Measurements from ENCODE around the gene TBL1X.
"Not testable (repeated sequence)": the region's sequence is repeated elsewhere in the genome, so short reads cannot be mapped to it uniquely, and the experiment has no call there.

TBL1X gene

DNA sequence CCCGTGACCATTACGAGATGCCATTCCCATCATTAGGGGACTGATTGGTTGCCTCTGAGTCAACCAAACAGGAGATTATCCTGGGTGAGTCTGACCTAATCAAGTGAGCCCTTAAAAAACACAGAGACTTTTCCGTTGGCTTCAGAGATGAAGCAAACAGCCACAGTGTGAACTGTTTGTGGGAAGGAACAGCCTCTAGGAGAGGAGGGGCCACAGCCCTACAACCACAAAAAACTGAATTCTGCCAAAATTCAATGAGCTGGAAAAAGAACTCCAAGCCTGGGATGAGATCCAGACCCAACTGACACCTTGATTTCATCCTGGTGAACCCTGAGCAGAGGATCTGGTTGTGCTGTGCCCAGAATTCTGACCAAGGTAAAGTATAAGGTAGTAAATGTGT lies 31.3 kb upstream of the TBL1X start:
- no peak overlapping the region for H3K9ac ChIP-seq (ENCODE audit: low read length)
- H3K4me2 ChIP-seq (ENCODE audit: low read length), result no peak overlapping the region
- no peaks in the 10 kb centered on the region for H3K4me1 ChIP-seq (ENCODE audit: low read length)
- no peaks in the 10 kb centered on the region for H3K9me3 ChIP-seq (ENCODE audit: insufficient read depth, low read length)
- H3K79me2 ChIP-seq (ENCODE audit: low read length), result no peaks in the 10 kb centered on the region
- no peaks in the 10 kb centered on the region for H3K27me3 ChIP-seq (ENCODE audit: low read depth, low read length)
- H4K20me1 ChIP-seq (ENCODE audit: insufficient read depth, low read length), result no peaks in the 10 kb centered on the region
- no peak overlapping the region for H3K4me3 ChIP-seq (ENCODE audit: low read length)
- TF ChIP-seq EZH2phosphoT487 (IDR thresholded peaks at IDR 0.05; ENCODE audit: low read depth), result no peak
- TF ChIP-seq, protein P1, sequence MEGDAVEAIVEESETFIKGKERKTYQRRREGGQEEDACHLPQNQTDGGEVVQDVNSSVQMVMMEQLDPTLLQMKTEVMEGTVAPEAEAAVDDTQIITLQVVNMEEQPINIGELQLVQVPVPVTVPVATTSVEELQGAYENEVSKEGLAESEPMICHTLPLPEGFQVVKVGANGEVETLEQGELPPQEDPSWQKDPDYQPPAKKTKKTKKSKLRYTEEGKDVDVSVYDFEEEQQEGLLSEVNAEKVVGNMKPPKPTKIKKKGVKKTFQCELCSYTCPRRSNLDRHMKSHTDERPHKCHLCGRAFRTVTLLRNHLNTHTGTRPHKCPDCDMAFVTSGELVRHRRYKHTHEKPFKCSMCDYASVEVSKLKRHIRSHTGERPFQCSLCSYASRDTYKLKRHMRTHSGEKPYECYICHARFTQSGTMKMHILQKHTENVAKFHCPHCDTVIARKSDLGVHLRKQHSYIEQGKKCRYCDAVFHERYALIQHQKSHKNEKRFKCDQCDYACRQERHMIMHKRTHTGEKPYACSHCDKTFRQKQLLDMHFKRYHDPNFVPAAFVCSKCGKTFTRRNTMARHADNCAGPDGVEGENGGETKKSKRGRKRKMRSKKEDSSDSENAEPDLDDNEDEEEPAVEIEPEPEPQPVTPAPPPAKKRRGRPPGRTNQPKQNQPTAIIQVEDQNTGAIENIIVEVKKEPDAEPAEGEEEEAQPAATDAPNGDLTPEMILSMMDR (IDR thresholded peaks at IDR 0.05; ENCODE audit: low read depth, low read length), result no peak
- no peaks in the 10 kb centered on the region for H3K36me3 ChIP-seq (replicated peaks; ENCODE audit: low read depth, low read length)
- H2AFZ ChIP-seq (ENCODE audit: low read depth, low read length), result no peak overlapping the region
- no peak overlapping the region for H3K27ac ChIP-seq (ENCODE audit: low read length)

DNA sequence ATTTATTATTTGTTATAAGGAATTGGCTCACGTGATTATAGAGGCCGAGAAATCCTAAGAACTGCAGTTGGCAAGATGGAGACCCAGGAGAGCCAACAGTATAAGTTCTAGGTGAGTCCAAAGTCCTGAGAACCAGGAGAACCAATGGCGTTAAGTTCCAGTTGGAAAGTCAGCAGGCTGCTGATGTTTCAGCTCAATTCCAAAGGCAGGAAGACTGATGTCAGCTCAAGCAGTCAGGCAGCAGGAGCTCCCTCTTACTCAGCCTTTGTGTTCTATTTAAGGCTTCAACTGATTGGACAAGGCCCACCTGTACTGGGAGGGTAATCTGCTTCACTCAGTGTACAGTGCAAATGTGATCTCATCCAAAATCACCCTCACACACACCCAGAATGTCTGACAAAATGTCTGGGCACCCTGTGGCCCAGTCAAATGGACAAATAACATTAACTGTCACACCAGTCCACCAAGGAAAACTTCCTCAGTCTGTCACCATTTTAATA lies 30.8 kb upstream of the TBL1X start:
- H3K79me2 ChIP-seq (ENCODE audit: low read length), result no peaks in the 10 kb centered on the region
- H2AFZ ChIP-seq (ENCODE audit: low read depth, low read length), result no peak overlapping the region
- no peak overlapping the region for H3K4me3 ChIP-seq (ENCODE audit: low read length)
- no peaks in the 10 kb centered on the region for H4K20me1 ChIP-seq (ENCODE audit: insufficient read depth, low read length)
- no peak overlapping the region for H3K4me2 ChIP-seq (ENCODE audit: low read length)
- no peak overlapping the region for H3K27ac ChIP-seq (ENCODE audit: low read length)
- no peaks in the 10 kb centered on the region for H3K36me3 ChIP-seq (replicated peaks; ENCODE audit: low read depth, low read length)
- no peaks in the 10 kb centered on the region for H3K4me1 ChIP-seq (ENCODE audit: low read length)
- TF ChIP-seq, protein P1 (IDR thresholded peaks at IDR 0.05; ENCODE audit: low read depth, low read length), result no peak
- TF ChIP-seq EZH2phosphoT487 (IDR thresholded peaks at IDR 0.05; ENCODE audit: low read depth), result no peak
- no peak overlapping the region for H3K9ac ChIP-seq (ENCODE audit: low read length)
- H3K27me3 ChIP-seq (ENCODE audit: low read depth, low read length), result no peaks in the 10 kb centered on the region
- no peaks in the 10 kb centered on the region for H3K9me3 ChIP-seq (ENCODE audit: insufficient read depth, low read length)

DNA sequence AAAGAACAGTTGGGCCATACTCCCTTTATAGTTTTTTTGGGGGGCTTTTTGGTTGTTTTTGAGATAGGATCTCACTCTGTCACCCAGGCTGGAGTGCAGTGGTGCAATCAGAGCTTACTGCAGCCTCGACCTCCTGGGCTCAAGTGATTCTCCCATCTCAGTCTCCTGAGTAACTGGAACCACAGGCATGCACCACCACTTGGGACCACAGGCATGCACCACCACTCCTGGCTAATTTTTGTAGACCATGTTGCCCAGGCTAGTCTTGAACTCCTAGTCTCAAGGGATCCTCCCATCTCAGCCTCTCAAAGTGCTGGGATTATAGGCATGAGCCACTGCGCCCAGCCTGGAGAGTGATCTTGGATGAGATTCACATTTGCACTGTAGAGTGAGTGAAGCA lies 29.8 kb upstream of the TBL1X start:
- H3K4me3 ChIP-seq (ENCODE audit: low read length); H2AFZ ChIP-seq (ENCODE audit: low read depth, low read length); H3K4me2 ChIP-seq (ENCODE audit: low read length); H3K36me3 ChIP-seq (replicated peaks; ENCODE audit: low read depth, low read length); H3K79me2 ChIP-seq (ENCODE audit: low read length); H4K20me1 ChIP-seq (ENCODE audit: insufficient read depth, low read length); H3K27me3 ChIP-seq (ENCODE audit: low read depth, low read length); H3K9ac ChIP-seq (ENCODE audit: low read length); H3K27ac ChIP-seq (ENCODE audit: low read length); H3K9me3 ChIP-seq (ENCODE audit: insufficient read depth, low read length); H3K4me1 ChIP-seq (ENCODE audit: low read length): not testable (repeated sequence)

DNA sequence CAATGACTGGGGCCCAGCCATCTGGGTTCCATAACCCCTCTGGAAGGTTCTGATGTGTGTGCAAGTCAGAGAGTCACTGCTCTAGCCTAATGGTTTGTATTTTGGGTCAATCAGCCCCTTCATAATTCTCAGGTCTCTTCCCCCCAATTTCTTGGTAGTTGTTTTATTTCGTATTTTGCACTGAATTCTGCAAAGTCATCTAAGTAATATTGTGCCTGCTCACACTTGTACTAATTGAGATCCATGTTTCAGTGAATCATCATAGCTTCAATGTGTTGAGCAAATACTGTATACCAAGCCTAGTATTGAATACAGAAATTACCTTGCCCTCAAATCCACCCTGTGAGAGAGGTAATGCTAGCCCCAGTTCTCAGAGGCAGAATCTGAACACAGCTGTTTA lies 28.0 kb upstream of the TBL1X start:
- Histone ChIP-seq H3K4me2 (ENCODE audit: low read length) (no peak overlapping the region), H2AFZ (ENCODE audit: low read depth, low read length) (no peak overlapping the region), H3K9ac (ENCODE audit: low read length) (no peak overlapping the region), H3K4me3 (ENCODE audit: low read length) (no peak overlapping the region), H4K20me1 (ENCODE audit: insufficient read depth, low read length) (no peaks in the 10 kb centered on the region), H3K36me3 (replicated peaks; ENCODE audit: low read depth, low read length) (no peaks in the 10 kb centered on the region), H3K79me2 (ENCODE audit: low read length) (no peaks in the 10 kb centered on the region), H3K27me3 (ENCODE audit: low read depth, low read length) (no peaks in the 10 kb centered on the region), H3K4me1 (ENCODE audit: low read length) (peaks cover 13% of the 10 kb centered on the region), H3K9me3 (ENCODE audit: insufficient read depth, low read length) (no peaks in the 10 kb centered on the region), H3K27ac (ENCODE audit: low read length) (no peak overlapping the region)
- TF ChIP-seq EZH2phosphoT487 (IDR thresholded peaks at IDR 0.05; ENCODE audit: low read depth), result no peak
- TF ChIP-seq, protein P1 (IDR thresholded peaks at IDR 0.05; ENCODE audit: low read depth, low read length), result no peak
